Measurements from ENCODE around the gene SH3GL1. TPM values are rescaled to one million over a fixed set of nuclear protein-coding genes. Genes with fewer than 3 reads are reported as not detected.

Gene SH3GL1
- total RNA-seq, 1 donor, result 83.2 TPM

DNA sequence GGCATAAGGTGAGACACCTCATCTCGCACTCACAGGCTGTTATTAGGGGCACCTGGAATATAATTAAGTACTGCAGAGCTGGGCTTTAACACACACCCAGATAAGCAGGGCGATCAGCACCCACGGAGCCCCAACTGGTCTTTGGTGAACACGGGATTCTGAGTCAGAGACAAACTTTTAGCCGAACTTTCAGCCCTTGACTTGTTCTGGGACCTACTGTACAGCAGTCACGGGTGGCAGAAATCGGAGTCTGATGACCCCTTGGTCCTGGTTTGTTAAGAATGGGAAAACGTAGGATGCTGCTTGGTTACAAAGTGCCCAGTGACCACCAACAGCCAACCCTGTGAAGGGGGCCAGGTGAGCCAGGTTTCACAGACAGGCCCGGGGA is 9.0 kb downstream of the SH3GL1 start:
- H4K20me1 ChIP-seq (ENCODE audit: insufficient read depth, low read length), result peaks cover 87% of the 10 kb centered on the region
- H3K4me2 ChIP-seq (ENCODE audit: insufficient read depth, low read length), result peak overlapping the region; percentile 33
- peak overlapping the region; percentile 41 for H3K27ac ChIP-seq (ENCODE audit: low read depth, low read length)
- no peak overlapping the region for H3K4me3 ChIP-seq (ENCODE audit: insufficient read depth, low read length)
- peaks cover 99% of the 10 kb centered on the region for H3K79me2 ChIP-seq (ENCODE audit: insufficient read depth, low read length)
- H3K9me3 ChIP-seq (ENCODE audit: low read depth, low read length), result no peaks in the 10 kb centered on the region
- H2AFZ ChIP-seq (ENCODE audit: low read length), result no peak overlapping the region
- H3K27me3 ChIP-seq (ENCODE audit: insufficient read depth, low read length), result no peaks in the 10 kb centered on the region
- DNase-seq (ENCODE audit: insufficient read length, low spot score, missing footprints), result peak; percentile 93
- H3K36me3 ChIP-seq (ENCODE audit: insufficient read depth, low read length), result peaks cover 7% of the 10 kb centered on the region
- TF ChIP-seq, protein P1, sequence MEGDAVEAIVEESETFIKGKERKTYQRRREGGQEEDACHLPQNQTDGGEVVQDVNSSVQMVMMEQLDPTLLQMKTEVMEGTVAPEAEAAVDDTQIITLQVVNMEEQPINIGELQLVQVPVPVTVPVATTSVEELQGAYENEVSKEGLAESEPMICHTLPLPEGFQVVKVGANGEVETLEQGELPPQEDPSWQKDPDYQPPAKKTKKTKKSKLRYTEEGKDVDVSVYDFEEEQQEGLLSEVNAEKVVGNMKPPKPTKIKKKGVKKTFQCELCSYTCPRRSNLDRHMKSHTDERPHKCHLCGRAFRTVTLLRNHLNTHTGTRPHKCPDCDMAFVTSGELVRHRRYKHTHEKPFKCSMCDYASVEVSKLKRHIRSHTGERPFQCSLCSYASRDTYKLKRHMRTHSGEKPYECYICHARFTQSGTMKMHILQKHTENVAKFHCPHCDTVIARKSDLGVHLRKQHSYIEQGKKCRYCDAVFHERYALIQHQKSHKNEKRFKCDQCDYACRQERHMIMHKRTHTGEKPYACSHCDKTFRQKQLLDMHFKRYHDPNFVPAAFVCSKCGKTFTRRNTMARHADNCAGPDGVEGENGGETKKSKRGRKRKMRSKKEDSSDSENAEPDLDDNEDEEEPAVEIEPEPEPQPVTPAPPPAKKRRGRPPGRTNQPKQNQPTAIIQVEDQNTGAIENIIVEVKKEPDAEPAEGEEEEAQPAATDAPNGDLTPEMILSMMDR (IDR thresholded peaks at IDR 0.05; ENCODE audit: extremely low read depth, low read depth, low read length), result no peak
- peaks cover 43% of the 10 kb centered on the region for H3K4me1 ChIP-seq (ENCODE audit: insufficient read depth, low read length)

DNA sequence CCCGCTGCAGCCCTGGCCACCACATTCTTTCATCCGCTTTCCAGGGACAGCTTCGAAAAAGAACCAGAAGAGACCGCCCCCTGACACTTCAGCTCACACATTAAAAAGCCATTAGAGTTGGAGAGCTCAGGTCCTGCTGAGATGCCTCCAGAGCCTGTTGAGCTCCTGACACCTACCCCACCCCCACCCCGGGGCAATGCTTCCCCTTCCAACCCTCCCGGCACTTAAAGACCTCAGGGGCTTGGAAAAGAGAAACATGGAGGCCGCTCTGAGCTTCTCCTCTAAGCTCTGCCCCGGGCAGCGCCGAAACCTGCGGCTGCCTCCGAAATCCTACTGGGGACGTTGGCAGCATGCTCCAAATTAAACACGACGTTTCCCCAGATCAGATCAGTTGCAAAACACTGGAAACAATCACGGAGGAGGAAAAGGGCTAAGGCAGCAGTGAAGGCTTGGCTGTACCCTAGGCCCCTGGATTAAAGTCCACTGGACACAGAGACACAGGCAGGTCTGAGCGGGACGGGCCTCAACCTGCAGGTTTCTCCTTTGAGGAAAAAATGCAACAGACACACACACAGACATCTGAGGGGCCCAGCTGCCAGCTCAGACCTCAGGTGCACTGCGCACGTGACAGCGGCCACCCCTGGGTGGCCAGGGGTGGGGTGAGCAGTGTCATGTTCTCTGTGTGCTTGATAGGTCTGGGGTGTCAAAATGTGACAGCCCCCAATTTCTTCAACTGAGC is 9.6 kb downstream of the SH3GL1 start:
- peak; percentile 85 for DNase-seq (ENCODE audit: insufficient read length, low spot score, missing footprints)
- Histone ChIP-seq H3K27ac (ENCODE audit: low read depth, low read length) (peak overlapping the region; percentile 41), H3K36me3 (ENCODE audit: insufficient read depth, low read length) (peaks cover 7% of the 10 kb centered on the region), H3K27me3 (ENCODE audit: insufficient read depth, low read length) (no peaks in the 10 kb centered on the region), H3K9me3 (ENCODE audit: low read depth, low read length) (no peaks in the 10 kb centered on the region), H2AFZ (ENCODE audit: low read length) (no peak overlapping the region), H3K79me2 (ENCODE audit: insufficient read depth, low read length) (peaks cover 99% of the 10 kb centered on the region), H4K20me1 (ENCODE audit: insufficient read depth, low read length) (peaks cover 87% of the 10 kb centered on the region), H3K4me1 (ENCODE audit: insufficient read depth, low read length) (peaks cover 49% of the 10 kb centered on the region), H3K4me3 (ENCODE audit: insufficient read depth, low read length) (no peak overlapping the region), H3K4me2 (ENCODE audit: insufficient read depth, low read length) (peak overlapping the region; percentile 55)
- TF ChIP-seq, protein P1 (IDR thresholded peaks at IDR 0.05; ENCODE audit: extremely low read depth, low read depth, low read length), result no peak

DNA sequence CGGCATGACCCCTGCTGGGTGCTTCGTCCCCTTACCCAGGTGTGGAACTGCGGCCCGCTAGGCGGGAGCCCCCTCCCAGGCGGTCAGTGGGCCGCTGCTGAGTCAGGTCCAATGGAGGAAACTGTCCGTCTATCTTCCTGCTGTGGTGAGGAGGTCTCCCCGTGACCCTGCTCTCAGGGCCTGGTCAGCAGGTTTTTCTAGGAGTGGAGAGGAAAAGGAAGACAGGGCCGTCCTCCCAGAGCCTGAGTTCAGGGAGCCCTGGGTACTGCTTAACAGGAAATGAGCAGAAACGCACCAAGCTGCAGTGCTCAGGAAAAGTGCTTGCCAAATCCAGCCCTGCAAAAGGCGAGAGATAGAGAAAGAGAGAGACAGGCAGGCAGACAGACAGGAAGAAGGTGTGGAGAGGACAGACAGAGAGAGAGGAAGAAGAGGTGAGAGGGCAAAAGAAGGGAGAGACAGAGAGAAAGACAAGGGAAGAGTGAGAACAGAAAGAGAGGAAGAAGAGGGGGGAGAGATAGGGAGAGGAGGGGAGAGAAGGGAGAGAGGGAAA is 10.3 kb downstream of the SH3GL1 start:
- H3K9me3 ChIP-seq (ENCODE audit: low read depth, low read length), result no peaks in the 10 kb centered on the region
- no peak overlapping the region for H2AFZ ChIP-seq (ENCODE audit: low read length)
- peak overlapping the region; percentile 55 for H3K4me2 ChIP-seq (ENCODE audit: insufficient read depth, low read length)
- peaks cover 89% of the 10 kb centered on the region for H4K20me1 ChIP-seq (ENCODE audit: insufficient read depth, low read length)
- peak; percentile 80 for DNase-seq (ENCODE audit: insufficient read length, low spot score, missing footprints)
- peaks cover 99% of the 10 kb centered on the region for H3K79me2 ChIP-seq (ENCODE audit: insufficient read depth, low read length)
- H3K27ac ChIP-seq (ENCODE audit: low read depth, low read length), result peak overlapping the region; percentile 41
- H3K36me3 ChIP-seq (ENCODE audit: insufficient read depth, low read length), result peaks cover 7% of the 10 kb centered on the region
- peaks cover 55% of the 10 kb centered on the region for H3K4me1 ChIP-seq (ENCODE audit: insufficient read depth, low read length)
- TF ChIP-seq, protein P1 (IDR thresholded peaks at IDR 0.05; ENCODE audit: extremely low read depth, low read depth, low read length), result no peak
- no peaks in the 10 kb centered on the region for H3K27me3 ChIP-seq (ENCODE audit: insufficient read depth, low read length)
- H3K4me3 ChIP-seq (ENCODE audit: insufficient read depth, low read length), result no peak overlapping the region

DNA sequence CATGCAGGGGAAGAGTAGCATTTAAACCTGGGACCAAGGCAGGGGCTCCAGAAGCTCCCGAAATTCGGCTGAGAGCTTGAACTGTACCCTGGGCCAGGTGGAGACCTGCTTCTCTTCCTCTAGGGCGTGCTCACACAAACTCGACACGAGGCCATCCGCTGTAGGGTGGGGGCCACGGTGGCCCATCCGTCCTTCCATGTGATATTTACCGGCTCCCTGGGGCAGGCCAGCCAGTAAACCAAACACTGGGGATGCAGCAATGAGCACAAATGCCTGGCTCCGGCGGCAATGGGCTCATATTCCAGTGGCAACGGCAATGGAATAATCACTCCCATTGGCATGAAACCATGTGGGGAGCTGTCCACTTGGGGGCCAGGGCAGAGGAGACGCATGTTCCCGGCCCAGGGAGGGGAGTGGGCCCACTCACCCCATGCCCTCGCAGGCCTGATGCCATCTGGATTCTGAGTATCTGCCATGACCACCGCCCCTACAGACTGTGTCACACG is 10.8 kb downstream of the SH3GL1 start:
- DNase-seq (ENCODE audit: insufficient read length, low spot score, missing footprints), result no peak
- Histone ChIP-seq H3K9me3 (ENCODE audit: low read depth, low read length) (no peaks in the 10 kb centered on the region), H3K36me3 (ENCODE audit: insufficient read depth, low read length) (peaks cover 9% of the 10 kb centered on the region), H3K4me3 (ENCODE audit: insufficient read depth, low read length) (no peak overlapping the region), H3K27me3 (ENCODE audit: insufficient read depth, low read length) (no peaks in the 10 kb centered on the region), H3K4me1 (ENCODE audit: insufficient read depth, low read length) (peaks cover 53% of the 10 kb centered on the region), H2AFZ (ENCODE audit: low read length) (no peak overlapping the region), H3K27ac (ENCODE audit: low read depth, low read length) (peak overlapping the region; percentile 41), H3K79me2 (ENCODE audit: insufficient read depth, low read length) (peaks cover 99% of the 10 kb centered on the region), H4K20me1 (ENCODE audit: insufficient read depth, low read length) (peaks cover 89% of the 10 kb centered on the region), H3K4me2 (ENCODE audit: insufficient read depth, low read length) (no peak overlapping the region)
- TF ChIP-seq, protein P1 (IDR thresholded peaks at IDR 0.05; ENCODE audit: extremely low read depth, low read depth, low read length), result no peak
